Uterus (tissue), 4 donors: ENCODE measurements around the gene PTPRC. TPM values are rescaled to one million over a fixed set of nuclear protein-coding genes. Genes with fewer than 3 reads are reported as not detected.

Experiments used
- DNase-seq, 2 donors: peaks; one replicate each; pipeline ENCODE4 v3.0.0-alpha.2; 2019 to 2020
- H3K27ac ChIP-seq, 2 donors: fragments of 200-600 bp; sonication (generic); 1 replicate in 1 of 2; 2 replicates in 1 of 2; pipeline ENCODE4 v1.5.1; 2016 to 2018
- H3K27me3 ChIP-seq, 2 donors: fragments of 200-600 bp; sonication (generic); one replicate each; pipeline ENCODE4 v1.5.1; 2018 to 2019; ENCODE audit warnings: control low read depth in 1 of 2
- H3K36me3 ChIP-seq, 2 donors: fragments of 200-600 bp; sonication (generic); one replicate each; pipeline ENCODE4 v1.5.1; 2019; ENCODE audit warnings: control low read depth in 1 of 2
- H3K4me1 ChIP-seq, 2 donors: fragments of 200-600 bp; sonication (generic); one replicate each; pipeline ENCODE4 v1.5.1; 2018 to 2019; ENCODE audit warnings: control low read depth in 1 of 2
- H3K4me3 ChIP-seq, 2 donors: fragments of 200-600 bp; sonication (generic); 1 replicate in 1 of 2; 2 replicates in 1 of 2; pipeline ENCODE4 v1.5.1; 2018 to 2019; ENCODE audit warnings: mild to moderate bottlenecking in 1 of 2
- H3K9me3 ChIP-seq, 2 donors: fragments of 200-600 bp; sonication (generic); one replicate each; pipeline ENCODE4 v1.5.1; 2019; ENCODE audit warnings: control low read depth in 1 of 2
- POLR2A ChIP-seq, 2 donors: fragments of 450-650 bp; IDR thresholded peaks; one replicate each; pipeline ENCODE4 v1.6.1; 2016; ENCODE audit warnings: antibody characterized with exemption in 2 of 2, mild to moderate bottlenecking in 1 of 2, moderate library complexity in 1 of 2
- intact Hi-C: fragments of 100-400 bp; cut with DNase I; formaldehyde crosslinking; loops from one replicate; pipeline ENCODE4 v1.15.1; 2023; ENCODE audit warnings: low total_unique reads
- total RNA-seq, 4 donors: library from RNA; depleted of rRNA in 3 of 4; stranded (reverse); fragments of >200 nt in 3 of 4; gene quantifications; one replicate each; pipeline versions ENCODE4 v1.1.0 to v1.2.4, GENCODE V29; 2014 to 2023
- TF ChIP-seq, protein P1 (sequence below), 4 experiments: fragments of 200-600 bp in 2 of 4; fragments of 450-650 bp in 2 of 4; sonication (generic) in 2 of 4; IDR thresholded peaks; one replicate each; pipeline ENCODE4 v1.5.1; 2016 to 2019; ENCODE audit warnings: antibody characterized with exemption in 4 of 4, mild to moderate bottlenecking in 2 of 4, moderate library complexity in 1 of 4
- donor health status: DM: yes; HTN: yes; CAD: no.

The PTPRC gene
- total RNA-seq, 4 donors from 2014 or later = 12.7 to 28.7 (median 16.3) TPM

DNA sequence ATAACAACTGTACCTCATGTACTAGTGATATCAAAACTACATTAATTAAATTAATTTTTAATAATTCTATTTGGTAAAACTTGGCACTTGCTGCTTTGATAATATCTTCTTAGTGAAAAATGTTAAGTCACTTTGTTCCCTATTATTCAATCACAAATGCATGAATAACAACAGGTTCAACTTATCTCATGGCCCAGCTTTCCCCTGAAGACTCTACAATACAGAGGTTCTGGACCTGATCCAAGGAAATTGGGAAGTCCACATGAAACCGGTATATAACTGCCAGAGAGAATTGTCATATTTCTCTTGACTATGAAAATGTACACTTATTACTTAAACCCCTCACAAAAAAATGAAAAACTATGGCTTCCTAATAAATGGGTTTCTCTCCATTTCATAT is 33.9 kb upstream of the PTPRC start:
- Histone ChIP-seq H3K27me3 (no peaks in the 10 kb centered on the region), H3K4me3 (no peak overlapping the region), H3K9me3 (no peaks in the 10 kb centered on the region), H3K4me1 (no peaks in the 10 kb centered on the region), H3K27ac (no peak overlapping the region), H3K36me3 (no peaks in the 10 kb centered on the region)
- no peak for DNase-seq
- no peak for TF ChIP-seq POLR2A (IDR thresholded peaks at IDR 0.05)
- TF ChIP-seq, protein P1, sequence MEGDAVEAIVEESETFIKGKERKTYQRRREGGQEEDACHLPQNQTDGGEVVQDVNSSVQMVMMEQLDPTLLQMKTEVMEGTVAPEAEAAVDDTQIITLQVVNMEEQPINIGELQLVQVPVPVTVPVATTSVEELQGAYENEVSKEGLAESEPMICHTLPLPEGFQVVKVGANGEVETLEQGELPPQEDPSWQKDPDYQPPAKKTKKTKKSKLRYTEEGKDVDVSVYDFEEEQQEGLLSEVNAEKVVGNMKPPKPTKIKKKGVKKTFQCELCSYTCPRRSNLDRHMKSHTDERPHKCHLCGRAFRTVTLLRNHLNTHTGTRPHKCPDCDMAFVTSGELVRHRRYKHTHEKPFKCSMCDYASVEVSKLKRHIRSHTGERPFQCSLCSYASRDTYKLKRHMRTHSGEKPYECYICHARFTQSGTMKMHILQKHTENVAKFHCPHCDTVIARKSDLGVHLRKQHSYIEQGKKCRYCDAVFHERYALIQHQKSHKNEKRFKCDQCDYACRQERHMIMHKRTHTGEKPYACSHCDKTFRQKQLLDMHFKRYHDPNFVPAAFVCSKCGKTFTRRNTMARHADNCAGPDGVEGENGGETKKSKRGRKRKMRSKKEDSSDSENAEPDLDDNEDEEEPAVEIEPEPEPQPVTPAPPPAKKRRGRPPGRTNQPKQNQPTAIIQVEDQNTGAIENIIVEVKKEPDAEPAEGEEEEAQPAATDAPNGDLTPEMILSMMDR (IDR thresholded peaks at IDR 0.05) = no peak
- intact Hi-C loops = no loop called here

DNA sequence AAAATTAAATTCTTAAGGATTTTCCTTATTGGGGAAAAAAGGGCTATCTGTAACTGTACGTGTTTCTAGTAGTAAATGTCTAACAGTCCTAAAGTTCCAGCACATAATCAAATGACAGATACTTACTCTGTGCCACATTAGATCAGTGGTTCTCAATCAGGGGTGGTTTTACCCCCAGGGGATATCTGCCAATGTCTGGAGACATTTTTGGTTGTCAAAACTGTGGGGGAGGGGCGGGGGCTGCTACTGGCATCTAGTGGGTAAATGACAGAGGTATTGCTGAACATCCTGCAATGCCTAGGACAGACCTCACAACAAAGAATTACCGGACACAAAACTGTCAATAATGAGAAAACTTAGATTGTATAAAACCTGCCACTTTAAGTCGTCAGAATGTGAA is 33.4 kb upstream of the PTPRC start:
- intact Hi-C loops = no loop called here
- no peak overlapping the region for H3K4me3 ChIP-seq
- no peaks in the 10 kb centered on the region for H3K9me3 ChIP-seq
- TF ChIP-seq POLR2A (IDR thresholded peaks at IDR 0.05) = no peak
- TF ChIP-seq, protein P1 (IDR thresholded peaks at IDR 0.05) = no peak
- H3K27ac ChIP-seq = no peak overlapping the region
- DNase-seq = no peak
- H3K36me3 ChIP-seq = no peaks in the 10 kb centered on the region
- no peaks in the 10 kb centered on the region for H3K27me3 ChIP-seq
- no peaks in the 10 kb centered on the region for H3K4me1 ChIP-seq

DNA sequence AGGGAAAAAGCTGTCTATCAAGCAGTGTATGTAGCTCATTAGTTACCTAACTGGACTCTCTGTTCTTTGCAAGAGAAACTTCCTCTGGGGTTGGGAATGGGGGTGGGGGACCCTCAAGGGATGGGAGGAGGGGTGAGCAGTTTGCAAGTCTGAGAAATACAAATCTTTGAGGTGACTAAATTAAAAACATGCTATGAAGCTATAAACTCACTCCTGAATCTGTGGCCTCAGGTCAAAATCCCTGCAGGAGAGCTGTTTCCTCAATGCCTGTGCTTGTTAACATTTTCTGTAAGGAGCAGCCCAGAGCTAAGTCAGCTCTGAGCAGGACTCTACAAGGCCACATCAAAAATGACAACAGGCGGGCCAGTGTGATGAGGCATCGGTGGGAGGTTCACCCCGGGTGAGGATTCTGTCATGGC is 32.8 kb upstream of the PTPRC start:
- no peak for DNase-seq
- no peak overlapping the region for H3K4me3 ChIP-seq
- no peak overlapping the region for H3K27ac ChIP-seq
- intact Hi-C loops = no loop called here
- no peaks in the 10 kb centered on the region for H3K4me1 ChIP-seq
- H3K27me3 ChIP-seq = no peaks in the 10 kb centered on the region
- H3K9me3 ChIP-seq = no peaks in the 10 kb centered on the region
- H3K36me3 ChIP-seq = no peaks in the 10 kb centered on the region
- TF ChIP-seq POLR2A (IDR thresholded peaks at IDR 0.05) = no peak
- TF ChIP-seq, protein P1 (IDR thresholded peaks at IDR 0.05) = no peak

DNA sequence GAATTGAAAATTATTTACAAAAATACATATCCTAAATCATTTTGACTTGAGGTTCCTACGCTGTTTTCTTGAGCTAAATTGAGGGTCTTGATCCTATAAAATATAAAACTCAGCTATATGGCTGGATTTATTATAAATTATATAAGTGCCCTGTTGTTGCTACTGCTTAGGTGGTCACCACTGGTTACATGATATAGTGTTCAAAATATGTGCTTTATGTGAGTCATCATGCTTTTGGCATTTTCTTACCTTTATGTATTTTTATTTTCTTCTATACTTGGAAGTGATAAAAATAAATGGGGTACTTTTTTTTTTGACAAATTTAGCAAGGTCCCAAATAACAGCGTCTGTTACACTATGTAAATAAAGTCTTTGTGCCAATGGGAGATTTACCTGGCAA is 31.1 kb upstream of the PTPRC start:
- no peaks in the 10 kb centered on the region for H3K4me1 ChIP-seq
- H3K4me3 ChIP-seq = no peak overlapping the region
- DNase-seq = no peak
- H3K36me3 ChIP-seq = no peaks in the 10 kb centered on the region
- H3K27me3 ChIP-seq = no peaks in the 10 kb centered on the region
- H3K27ac ChIP-seq = no peak overlapping the region
- H3K9me3 ChIP-seq = no peaks in the 10 kb centered on the region
- TF ChIP-seq, protein P1 (IDR thresholded peaks at IDR 0.05) = no peak
- no peak for TF ChIP-seq POLR2A (IDR thresholded peaks at IDR 0.05)
- intact Hi-C loops = no loop called here

DNA sequence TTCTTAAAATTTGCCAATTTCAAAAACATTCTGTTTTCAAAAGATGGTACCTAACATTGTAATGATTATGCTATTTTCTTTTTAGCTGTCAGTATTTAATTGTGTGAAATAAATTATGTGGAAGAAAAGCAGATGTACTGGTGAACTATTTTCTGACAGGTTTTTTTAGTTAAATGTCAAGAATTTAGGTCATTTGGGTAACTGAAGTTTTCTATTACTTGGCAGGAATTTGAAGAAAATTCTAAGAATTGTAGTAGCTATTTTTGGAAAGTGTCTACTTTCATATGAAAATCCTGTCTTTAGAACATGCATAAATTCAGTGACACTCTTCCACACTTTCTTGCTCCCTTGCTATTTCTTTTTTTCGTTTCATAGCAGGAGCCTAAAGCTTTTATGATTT is 28.5 kb upstream of the PTPRC start:
- Histone ChIP-seq H3K27ac (no peak overlapping the region), H3K27me3 (no peaks in the 10 kb centered on the region), H3K4me3 (no peak overlapping the region), H3K4me1 (no peaks in the 10 kb centered on the region), H3K9me3 (no peaks in the 10 kb centered on the region), H3K36me3 (no peaks in the 10 kb centered on the region)
- no peak for TF ChIP-seq POLR2A (IDR thresholded peaks at IDR 0.05)
- TF ChIP-seq, protein P1 (IDR thresholded peaks at IDR 0.05) = no peak
- DNase-seq = no peak
- intact Hi-C loops = no loop called here
